Neuronal stem cell (in vitro differentiated cells): ENCODE results near the gene WDR87.

Experiments
- DNase-seq: peaks from one replicate; pipeline ENCODE4 v3.0.0-alpha.2; 2013; ENCODE audit warnings: low spot score
- H2AFZ ChIP-seq: one replicate; pipeline ENCODE4 v1.6.1; 2013; ENCODE audit warnings: mild to moderate bottlenecking, low read length, inconsistent platforms
- H2AK5ac ChIP-seq: 2 replicates; pipeline ENCODE4 v1.6.1; 2013; ENCODE audit warnings: low read depth, mild to moderate bottlenecking, inconsistent platforms, low read length, moderate library complexity, mixed read lengths
- H2BK120ac ChIP-seq: 2 replicates; pipeline ENCODE4 v1.6.1; 2013; ENCODE audit warnings: low read depth, mild to moderate bottlenecking, inconsistent platforms, low read length, moderate library complexity, mixed read lengths
- H2BK12ac ChIP-seq: one replicate; pipeline ENCODE4 v1.6.1; 2013; ENCODE audit warnings: low read length, inconsistent platforms
- H2BK15ac ChIP-seq: 2 replicates; pipeline ENCODE4 v1.6.1; 2013; ENCODE audit warnings: mild to moderate bottlenecking, low read length, inconsistent platforms, mixed read lengths
- H2BK5ac ChIP-seq: one replicate; pipeline ENCODE4 v1.6.1; 2013; ENCODE audit warnings: inconsistent platforms, mild to moderate bottlenecking, low read length, moderate library complexity
- H3K14ac ChIP-seq: one replicate; pipeline ENCODE4 v1.6.1; 2013; ENCODE audit warnings: low read length, inconsistent platforms
- H3K18ac ChIP-seq: 2 replicates; pipeline ENCODE4 v1.6.1; 2013; ENCODE audit warnings: low read length, inconsistent platforms
- H3K23ac ChIP-seq: 2 replicates; pipeline ENCODE4 v1.6.1; 2013; ENCODE audit warnings: low read depth, mild to moderate bottlenecking, mixed read lengths, low read length, inconsistent platforms; ENCODE audit not compliant: poor library complexity
- H3K27ac ChIP-seq: replicated peaks from 3 replicates; pipeline ENCODE4 v1.5.1; 2013; ENCODE audit warnings: low read length, inconsistent platforms
- H3K27me3 ChIP-seq, 3 experiments: 2 replicates each; pipeline ENCODE4 v1.6.1; 2013; ENCODE audit warnings: low read length in 3 of 3, mild to moderate bottlenecking in 2 of 3, inconsistent platforms in 1 of 3, low read depth in 1 of 3, mixed read lengths in 1 of 3, moderate library complexity in 1 of 3; ENCODE audit not compliant: control insufficient read depth in 3 of 3, insufficient read depth in 3 of 3
- H3K36me3 ChIP-seq, 2 donors: replicated peaks in 1 of 2; 2 replicates each; pipeline ENCODE4 v1.6.1; 2013; ENCODE audit warnings: low read length in 2 of 2; ENCODE audit not compliant: control insufficient read depth in 2 of 2, insufficient read depth in 2 of 2
- H3K4ac ChIP-seq: 2 replicates; pipeline ENCODE4 v1.6.1; 2013; ENCODE audit warnings: inconsistent platforms, mild to moderate bottlenecking, low read length, moderate library complexity
- H3K4me1 ChIP-seq, 2 donors: 1 replicate in 1 of 2; 2 replicates in 1 of 2; pipeline ENCODE4 v1.6.1; 2013; ENCODE audit warnings: low read length in 2 of 2, low read depth in 1 of 2; ENCODE audit not compliant: control insufficient read depth in 2 of 2, insufficient read depth in 1 of 2
- H3K4me2 ChIP-seq: one replicate; pipeline ENCODE4 v1.6.1; 2013; ENCODE audit warnings: mild to moderate bottlenecking, low read length, inconsistent platforms; ENCODE audit not compliant: insufficient read depth, poor library complexity, severe bottlenecking
- H3K4me3 ChIP-seq, 2 donors: 2 replicates each; pipeline ENCODE4 v1.5.1; 2013; ENCODE audit warnings: low read length in 2 of 2, mild to moderate bottlenecking in 2 of 2, inconsistent platforms in 1 of 2, moderate library complexity in 1 of 2
- H3K79me1 ChIP-seq: one replicate; pipeline ENCODE4 v1.6.1; 2013; ENCODE audit warnings: low read depth, mild to moderate bottlenecking, inconsistent platforms, low read length, moderate library complexity
- H3K9ac ChIP-seq: one replicate; pipeline ENCODE4 v1.6.1; 2013; ENCODE audit warnings: mild to moderate bottlenecking, low read depth, low read length, inconsistent platforms; ENCODE audit not compliant: poor library complexity
- H3K9me3 ChIP-seq, 2 donors: replicated peaks in 1 of 2; 2 replicates each; pipeline versions ENCODE3 to v1.6.1; 2013; ENCODE audit warnings: low read length in 2 of 2, mild to moderate bottlenecking in 2 of 2, inconsistent platforms in 1 of 2, low read depth in 1 of 2, mixed read lengths in 1 of 2, moderate library complexity in 1 of 2; ENCODE audit not compliant: control insufficient read depth in 2 of 2, insufficient read depth in 1 of 2
- H4K8ac ChIP-seq: one replicate; pipeline ENCODE4 v1.6.1; 2013; ENCODE audit warnings: low read depth, mild to moderate bottlenecking, inconsistent platforms, low read length, moderate library complexity
- H4K91ac ChIP-seq: one replicate; pipeline ENCODE4 v1.6.1; 2013; ENCODE audit warnings: low read length, low read depth, mild to moderate bottlenecking, inconsistent platforms; ENCODE audit not compliant: poor library complexity
- WGBS, 2 donors: extraction: QIAGEN DNeasy Blood & Tissue Kit; methylation state at CpG; one replicate each; pipeline ENCODE4 v1.1.7; 2013; ENCODE audit warnings: missing lambda C conversion rate in 2 of 2, mixed read lengths in 1 of 2; ENCODE audit not compliant: insufficient read length in 2 of 2, insufficient replicate concordance in 1 of 2; ENCODE audit errors: extremely low coverage in 2 of 2; 5-methylcytosine and 5-hydroxymethylcytosine counted together

The WDR87 gene

DNA sequence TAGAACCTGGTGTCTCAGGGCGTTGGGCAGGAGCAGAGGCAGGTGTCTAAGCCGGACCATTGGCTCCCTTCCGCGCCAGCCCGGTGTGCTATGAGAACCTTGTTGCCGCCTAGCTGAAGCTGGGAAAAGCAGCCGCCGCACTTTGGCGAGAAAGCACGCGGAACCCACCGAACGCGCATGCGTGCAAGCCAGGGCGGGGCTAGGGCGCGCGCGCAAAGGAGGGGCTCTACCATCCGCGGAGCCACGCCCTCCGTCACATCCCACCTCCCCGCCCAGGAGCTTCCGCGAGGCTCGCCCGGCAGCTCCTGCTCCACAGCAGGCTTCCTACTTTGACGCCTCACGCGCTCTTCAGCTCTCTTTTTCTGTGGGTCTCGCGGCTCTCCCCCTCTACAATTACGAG is 51.3 kb downstream of the WDR87 start:
- Histone ChIP-seq H3K4me2 (no peak overlapping the region), H3K9ac (no peak overlapping the region), H3K27me3 (no peaks in the 10 kb centered on the region), H2BK5ac (no peak overlapping the region), H3K4ac (no peak overlapping the region), H3K4me3 (no peak overlapping the region), H3K36me3 (no peaks in the 10 kb centered on the region), H4K8ac (no peak overlapping the region), H3K9me3 (peaks cover 2 to 3% of the 10 kb centered on the region in 2 donors), H2BK12ac (peak overlapping the region; percentile 41), H3K4me1 (no peaks in the 10 kb centered on the region), H3K79me1 (no peaks in the 10 kb centered on the region), H3K27ac (no peak overlapping the region), H3K14ac (no peak overlapping the region), H3K23ac (peak overlapping the region; percentile 20), H2BK120ac (no peak overlapping the region), H2AFZ (no peak overlapping the region), H2BK15ac (no peak overlapping the region), H4K91ac (no peak overlapping the region), H2AK5ac (no peak overlapping the region), H3K18ac (peak overlapping the region; percentile 48)
- WGBS, 2 donors: no CpG with 5 or more reads among the region's 35 CpGs
- no peak for DNase-seq

GRCh38 chr19:37845932-37846331 is 60.5 kb downstream of the WDR87 start:
- WGBS, 2 donors: no CpG with 5 or more reads among the region's 2 CpGs
- DNase-seq: no peak

More at GRCh38 chr19:37845932-37846331, 60.5 kb downstream of the WDR87 start:
- H3K9ac ChIP-seq: no peak overlapping the region
- no peak overlapping the region for H3K27ac ChIP-seq
- no peak overlapping the region for H3K14ac ChIP-seq
- H3K4me1 ChIP-seq: no peaks in the 10 kb centered on the region
- H3K18ac ChIP-seq: no peak overlapping the region
- H4K8ac ChIP-seq: no peak overlapping the region
- no peaks in the 10 kb centered on the region for H3K36me3 ChIP-seq
- H2AK5ac ChIP-seq: no peak overlapping the region
- H3K4me3 ChIP-seq: no peak overlapping the region
- no peak overlapping the region for H3K4ac ChIP-seq
- no peaks in the 10 kb centered on the region for H3K79me1 ChIP-seq
- H3K4me2 ChIP-seq: no peak overlapping the region
- no peaks in the 10 kb centered on the region for H3K9me3 ChIP-seq
- no peak overlapping the region for H2BK120ac ChIP-seq
- no peak overlapping the region for H2BK5ac ChIP-seq
- no peak overlapping the region for H2BK15ac ChIP-seq
- H3K23ac ChIP-seq: no peak overlapping the region
- H4K91ac ChIP-seq: no peak overlapping the region
- H3K27me3 ChIP-seq: no peaks in the 10 kb centered on the region
- no peak overlapping the region for H2BK12ac ChIP-seq
- H2AFZ ChIP-seq: no peak overlapping the region
